ENCODE data around the gene CD63.
A peak's percentile ranks its signal among the peaks of the same experiment; 100 is the strongest.

Gene CD63

DNA sequence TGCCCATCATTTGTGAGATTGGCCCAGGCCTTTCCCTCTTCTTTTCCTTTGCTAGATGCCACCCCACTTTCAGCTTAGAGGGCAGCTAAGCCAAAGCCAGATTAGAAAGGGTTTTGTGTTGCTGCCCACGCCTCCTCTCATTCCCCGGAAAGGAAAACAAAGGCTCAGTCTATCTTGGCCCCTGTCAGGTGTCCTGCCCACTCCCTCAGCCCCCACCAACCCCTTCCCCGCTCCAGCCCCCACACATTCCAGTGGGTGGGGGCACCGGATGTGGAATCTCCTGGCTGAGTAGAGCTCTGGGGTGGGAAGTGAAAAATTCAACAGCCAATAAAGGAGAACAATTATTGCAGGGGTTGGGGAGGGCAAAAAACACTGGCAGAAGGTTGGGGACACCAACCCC lies 10.8 kb downstream of the CD63 start:
- TF ChIP-seq SPI1 (IDR thresholded peaks at IDR 0.05; ENCODE audit: low read depth, low read length) (no peak), PAX5 (IDR thresholded peaks at IDR 0.05; ENCODE audit: insufficient read depth, low read length, severe bottlenecking) (no peak), POLR2A (IDR thresholded peaks at IDR 0.05; ENCODE audit: low read depth, low read length) (no peak), POU2F2 (IDR thresholded peaks at IDR 0.05; ENCODE audit: low read depth, low read length) (no peak), TAF1 (IDR thresholded peaks at IDR 0.05; ENCODE audit: low read depth, low read length) (no peak), POLR2AphosphoS5 (IDR thresholded peaks at IDR 0.05; ENCODE audit: low read depth, low read length) (no peak)
- no peak for FAIRE-seq
- no peak for DNase-seq (ENCODE audit: insufficient read length, low spot score)

DNA sequence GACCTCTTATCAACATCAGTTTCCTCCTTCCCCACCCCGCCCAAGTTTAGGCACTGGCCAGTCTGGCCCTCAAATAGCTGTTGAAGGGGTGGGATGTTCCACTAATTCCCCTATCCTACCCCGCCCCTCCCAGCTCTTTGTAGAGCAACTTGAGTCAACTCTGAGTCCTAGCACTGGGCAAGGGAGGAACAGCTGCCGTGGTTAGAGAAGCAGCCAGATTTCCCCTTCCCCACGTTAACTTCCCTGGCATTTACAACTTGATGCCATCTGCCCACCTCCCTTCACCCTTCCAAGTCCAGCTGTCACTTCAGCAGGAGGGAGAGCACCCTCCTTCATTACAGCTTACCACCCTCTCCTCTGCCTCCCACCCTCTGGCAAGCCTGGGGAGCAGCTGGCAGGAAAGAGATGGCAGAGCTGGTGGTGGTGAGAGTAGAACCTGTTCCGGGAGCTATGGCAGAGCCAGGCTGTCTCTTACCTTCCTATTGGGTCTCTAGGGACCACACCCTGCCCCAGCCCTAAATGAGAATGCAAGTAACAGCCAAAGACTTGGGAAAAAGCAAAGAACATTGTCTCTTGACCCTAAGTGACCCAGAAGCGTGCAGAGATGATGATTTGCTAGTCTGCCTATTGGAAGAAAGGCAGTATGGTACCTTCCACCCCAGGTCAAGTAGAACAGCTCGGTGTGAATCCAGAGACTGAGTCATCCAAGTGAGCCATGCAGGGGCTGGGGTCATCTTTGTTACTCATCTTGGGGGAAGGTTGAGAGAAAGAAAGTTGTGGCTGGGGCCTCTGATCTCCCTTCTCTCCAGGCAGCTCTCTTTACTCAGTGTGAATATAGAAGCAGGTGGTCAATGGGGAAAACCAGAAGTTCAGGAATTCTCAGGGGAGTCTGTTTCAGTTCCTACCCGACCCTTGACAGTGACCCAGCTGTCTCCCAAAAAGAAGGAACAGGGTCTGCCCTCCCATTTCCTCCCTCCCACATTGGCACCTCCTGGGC lies 11.5 kb downstream of the CD63 start:
- FAIRE-seq = peak; percentile 13
- no peak for TF ChIP-seq POLR2AphosphoS5 (IDR thresholded peaks at IDR 0.05; ENCODE audit: low read depth, low read length)
- TF ChIP-seq POLR2A (IDR thresholded peaks at IDR 0.05; ENCODE audit: low read depth, low read length) = no peak; the same call in 1 of the 2 replicates
- no peak for TF ChIP-seq POU2F2 (IDR thresholded peaks at IDR 0.05; ENCODE audit: low read depth, low read length)
- TF ChIP-seq PAX5 (IDR thresholded peaks at IDR 0.05; ENCODE audit: insufficient read depth, low read length, severe bottlenecking) = no peak
- TF ChIP-seq TAF1 (IDR thresholded peaks at IDR 0.05; ENCODE audit: low read depth, low read length) = no peak
- peak; percentile 78 for TF ChIP-seq SPI1 (IDR thresholded peaks at IDR 0.05; ENCODE audit: low read depth, low read length)
- DNase-seq (ENCODE audit: insufficient read length, low spot score) = no peak

DNA sequence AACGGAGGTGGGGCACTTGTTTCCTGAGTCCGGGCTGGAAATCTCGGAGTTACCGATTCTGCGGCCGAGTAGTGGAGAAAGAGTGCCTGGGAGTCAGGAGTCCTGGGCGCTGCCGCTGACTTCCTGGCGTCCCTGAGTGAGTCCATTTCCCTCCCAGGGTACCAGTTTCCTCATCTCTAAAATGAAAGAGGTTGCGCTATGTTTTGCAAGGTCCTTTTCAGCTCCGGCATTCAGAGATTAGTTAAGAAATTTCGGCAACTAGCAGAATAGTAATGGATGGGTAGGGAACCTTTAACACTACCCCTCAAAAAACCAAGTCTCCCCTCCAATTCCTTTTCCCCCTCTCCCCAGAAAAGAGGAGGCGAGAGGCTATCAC lies 12.2 kb downstream of the CD63 start:
- TF ChIP-seq SPI1 (IDR thresholded peaks at IDR 0.05; ENCODE audit: low read depth, low read length) (no peak), POU2F2 (IDR thresholded peaks at IDR 0.05; ENCODE audit: low read depth, low read length) (no peak), PAX5 (IDR thresholded peaks at IDR 0.05; ENCODE audit: insufficient read depth, low read length, severe bottlenecking) (no peak), POLR2AphosphoS5 (IDR thresholded peaks at IDR 0.05; ENCODE audit: low read depth, low read length) (no peak), TAF1 (IDR thresholded peaks at IDR 0.05; ENCODE audit: low read depth, low read length) (no peak), POLR2A (IDR thresholded peaks at IDR 0.05; ENCODE audit: low read depth, low read length) (no peak)
- no peak for FAIRE-seq
- DNase-seq (ENCODE audit: insufficient read length, low spot score) = no peak

- peak; percentile 93 for FAIRE-seq
- peak; percentile 18; the same call in 1 of the 2 replicates for TF ChIP-seq TAF1 (IDR thresholded peaks at IDR 0.05; ENCODE audit: low read depth, low read length)
- 0 out of 2 replicates have a peak, but pooled peaks have one; percentile 48 for TF ChIP-seq POU2F2 (IDR thresholded peaks at IDR 0.05; ENCODE audit: low read depth, low read length)
- peak; percentile 56; the same call in 1 of the 2 replicates for TF ChIP-seq POLR2AphosphoS5 (IDR thresholded peaks at IDR 0.05; ENCODE audit: low read depth, low read length)
- no peak for TF ChIP-seq PAX5 (IDR thresholded peaks at IDR 0.05; ENCODE audit: insufficient read depth, low read length, severe bottlenecking)
- peak; percentile 65; the same call in 1 of the 2 replicates for TF ChIP-seq POLR2A (IDR thresholded peaks at IDR 0.05; ENCODE audit: low read depth, low read length)
- TF ChIP-seq SPI1 (IDR thresholded peaks at IDR 0.05; ENCODE audit: low read depth, low read length) = peak; percentile 39; the same call in 1 of the 2 replicates
- peak; percentile 96 for DNase-seq (ENCODE audit: insufficient read length, low spot score)
These were observed 12.8 kb downstream of the CD63 start, which contains the start of gene BLOC1S1 for GRCh38 chr12:55715833-55716581. Gene BLOC1S1 (plus strand): TSS chr12:55716046. CDS start chr12:55716052, 6 bp downstream.

DNA sequence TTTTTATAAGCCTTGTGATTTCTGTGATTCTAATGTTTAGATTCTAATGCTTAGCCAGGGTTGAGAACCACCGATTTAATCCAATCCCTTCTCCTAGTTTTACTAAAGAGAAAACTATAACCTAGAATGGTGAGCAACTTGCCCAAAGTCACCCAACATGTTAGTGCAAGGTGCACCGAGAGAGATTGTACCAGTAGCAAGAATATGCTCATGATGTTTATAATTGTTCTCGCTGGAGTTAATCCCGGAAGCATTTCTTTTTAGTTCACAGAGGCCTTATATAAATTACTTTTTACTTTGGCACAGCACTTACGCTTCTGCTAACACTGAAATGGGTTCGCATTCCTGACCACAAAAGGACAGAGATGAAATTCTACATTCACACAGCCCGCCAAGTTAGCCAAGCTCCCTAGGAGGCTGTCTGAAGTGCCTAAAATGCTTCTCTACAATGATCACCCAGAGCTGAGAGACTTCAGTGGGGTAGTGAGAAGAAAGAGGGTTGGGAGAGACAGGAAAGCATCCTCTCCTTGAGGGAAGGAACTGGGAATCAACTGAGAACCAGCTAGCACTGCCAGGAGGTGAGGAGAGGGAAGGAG lies 13.5 kb downstream of the CD63 start:
- FAIRE-seq (no peak), DNase-seq (ENCODE audit: insufficient read length, low spot score) (no peak)
- no peak for TF ChIP-seq POLR2A (IDR thresholded peaks at IDR 0.05; ENCODE audit: low read depth, low read length)
- no peak for TF ChIP-seq POU2F2 (IDR thresholded peaks at IDR 0.05; ENCODE audit: low read depth, low read length)
- no peak for TF ChIP-seq SPI1 (IDR thresholded peaks at IDR 0.05; ENCODE audit: low read depth, low read length)
- no peak for TF ChIP-seq PAX5 (IDR thresholded peaks at IDR 0.05; ENCODE audit: insufficient read depth, low read length, severe bottlenecking)
- TF ChIP-seq TAF1 (IDR thresholded peaks at IDR 0.05; ENCODE audit: low read depth, low read length) = no peak
- no peak for TF ChIP-seq POLR2AphosphoS5 (IDR thresholded peaks at IDR 0.05; ENCODE audit: low read depth, low read length)

DNA sequence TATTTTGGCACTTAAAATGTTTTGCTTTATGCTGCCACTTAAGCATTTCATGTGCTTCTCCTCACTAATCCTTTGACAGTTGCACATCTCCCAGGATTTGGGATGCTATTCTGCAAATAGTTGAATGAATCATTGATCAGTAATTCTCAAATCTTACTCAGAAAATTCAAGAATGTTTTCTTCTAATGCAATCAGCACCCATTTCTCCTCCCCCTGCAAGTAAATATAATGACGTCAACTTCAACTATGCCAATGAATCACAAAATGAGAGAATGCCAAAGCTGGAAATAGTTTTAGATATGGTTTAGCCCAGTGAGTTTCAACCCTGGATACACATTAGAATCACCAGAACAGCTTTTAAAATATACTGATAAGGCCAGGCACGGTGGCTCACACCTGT lies 15.1 kb downstream of the CD63 start:
- no peak for DNase-seq (ENCODE audit: insufficient read length, low spot score)
- FAIRE-seq = no peak
- no peak for TF ChIP-seq POLR2AphosphoS5 (IDR thresholded peaks at IDR 0.05; ENCODE audit: low read depth, low read length)
- TF ChIP-seq PAX5 (IDR thresholded peaks at IDR 0.05; ENCODE audit: insufficient read depth, low read length, severe bottlenecking) = no peak
- TF ChIP-seq SPI1 (IDR thresholded peaks at IDR 0.05; ENCODE audit: low read depth, low read length) = no peak
- no peak for TF ChIP-seq TAF1 (IDR thresholded peaks at IDR 0.05; ENCODE audit: low read depth, low read length)
- TF ChIP-seq POLR2A (IDR thresholded peaks at IDR 0.05; ENCODE audit: low read depth, low read length) = no peak

GRCh38 chr12:55712700-55713415 lies 16.0 kb downstream of the CD63 start:
- DNase-seq (ENCODE audit: insufficient read length, low spot score) = no peak
- no peak for FAIRE-seq
- TF ChIP-seq POU2F2 (IDR thresholded peaks at IDR 0.05; ENCODE audit: low read depth, low read length) (no peak), TAF1 (IDR thresholded peaks at IDR 0.05; ENCODE audit: low read depth, low read length) (no peak), SPI1 (IDR thresholded peaks at IDR 0.05; ENCODE audit: low read depth, low read length) (no peak), POLR2A (IDR thresholded peaks at IDR 0.05; ENCODE audit: low read depth, low read length) (no peak), PAX5 (IDR thresholded peaks at IDR 0.05; ENCODE audit: insufficient read depth, low read length, severe bottlenecking) (no peak), POLR2AphosphoS5 (IDR thresholded peaks at IDR 0.05; ENCODE audit: low read depth, low read length) (no peak)

Measured in GM12891 (cell line).